Measurements from ENCODE around the gene IL25. TPM values are rescaled to one million over a fixed set of nuclear protein-coding genes. Genes with fewer than 3 reads are reported as not detected.
"Not testable (repeated sequence)": the region's sequence is repeated elsewhere in the genome, so short reads cannot be mapped to it uniquely, and the experiment has no call there.

Gene IL25
- total and polyA plus RNA-seq, 5 experiments from 2014 or later = not detected

- POLR2A ChIA-PET = interaction anchor here (0.7 kb wide), 1 partner anchor 317 kb away, joined by 3 read pairs; no protein-coding TSS in a partner anchor
- Mint-ChIP-seq H3K27me3 (peaks cover 2 to 19% (median 6%) of the 10 kb centered on the region in 5 donors), H3K4me1 (peaks cover 0 to 3% (median 0%) of the 10 kb centered on the region in 4 donors), H3K27ac (no peak overlapping the region), H3K4me3 (no peak overlapping the region), H3K36me3 (no peaks in the 10 kb centered on the region), H3K9me3 (no peaks in the 10 kb centered on the region)
- no peak for DNase-seq
- ATAC-seq = no peak
Observed at GRCh38 chr14:23388996-23389395, 16.4 kb downstream of the IL25 start.

GRCh38 chr14:23389396-23389795, 16.8 kb downstream of the IL25 start:
- peaks cover 2 to 19% (median 6%) of the 10 kb centered on the region in 5 donors for H3K27me3 Mint-ChIP-seq
- DNase-seq (no peak), ATAC-seq (no peak)
- no peaks in the 10 kb centered on the region for H3K9me3 Mint-ChIP-seq
- H3K4me1 Mint-ChIP-seq = peaks cover 0 to 3% (median 0%) of the 10 kb centered on the region in 4 donors
- H3K27ac Mint-ChIP-seq = no peak overlapping the region
- POLR2A ChIA-PET = interaction anchor here (0.7 kb wide), 1 partner anchor 318 kb away, joined by 3 read pairs; no protein-coding TSS in a partner anchor
- no peaks in the 10 kb centered on the region for H3K36me3 Mint-ChIP-seq
- H3K4me3 Mint-ChIP-seq = no peak overlapping the region

GRCh38 chr14:23389871-23390270, 17.3 kb downstream of the IL25 start:
- H3K36me3 Mint-ChIP-seq, H3K4me3 Mint-ChIP-seq, DNase-seq, H3K9me3 Mint-ChIP-seq, H3K4me1 Mint-ChIP-seq, H3K27ac Mint-ChIP-seq, ATAC-seq: not testable (repeated sequence)
- POLR2A ChIA-PET = interaction anchor here (0.7 kb wide), 1 partner anchor 318 kb away, joined by 3 read pairs; no protein-coding TSS in a partner anchor
- peaks cover 2 to 19% (median 7%) of the 10 kb centered on the region in 5 donors for H3K27me3 Mint-ChIP-seq

GRCh38 chr14:23392613-23393012, 20.0 kb downstream of the IL25 start:
- POLR2A ChIA-PET = no interaction called here
- ATAC-seq (no peak), DNase-seq (no peak)
- Mint-ChIP-seq H3K4me1 (peaks cover 0 to 3% (median 0%) of the 10 kb centered on the region in 4 donors), H3K36me3 (no peaks in the 10 kb centered on the region), H3K4me3 (no peak overlapping the region), H3K27ac (peak overlapping the region in 1 of 10 donors; percentile 6), H3K9me3 (no peaks in the 10 kb centered on the region), H3K27me3 (peaks cover 2 to 19% (median 7%) of the 10 kb centered on the region in 5 donors)

GRCh38 chr14:23396126-23396525, 23.5 kb downstream of the IL25 start:
- ATAC-seq = no peak
- H3K27me3 Mint-ChIP-seq = peaks cover 0 to 7% (median 4%) of the 10 kb centered on the region in 5 donors
- no peak for DNase-seq
- H3K27ac Mint-ChIP-seq = no peak overlapping the region
- H3K4me3 Mint-ChIP-seq = no peak overlapping the region
- H3K36me3 Mint-ChIP-seq = no peaks in the 10 kb centered on the region
- H3K4me1 Mint-ChIP-seq = no peaks in the 10 kb centered on the region
- H3K9me3 Mint-ChIP-seq = no peaks in the 10 kb centered on the region
- POLR2A ChIA-PET = no interaction called here

- ATAC-seq = no peak
- Mint-ChIP-seq H3K36me3 (no peaks in the 10 kb centered on the region), H3K4me3 (no peak overlapping the region), H3K9me3 (no peaks in the 10 kb centered on the region), H3K27me3 (peaks cover 0 to 12% (median 4%) of the 10 kb centered on the region in 5 donors), H3K4me1 (no peaks in the 10 kb centered on the region), H3K27ac (no peak overlapping the region)
- peak in 1 of 10 donors; percentile 48 for DNase-seq
- POLR2A ChIA-PET = no interaction called here
Observed at GRCh38 chr14:23396781-23397407, 24.3 kb downstream of the IL25 start.

- H3K4me1 Mint-ChIP-seq = no peaks in the 10 kb centered on the region
- no peak overlapping the region for H3K4me3 Mint-ChIP-seq
- POLR2A ChIA-PET = no interaction called here
- H3K36me3 Mint-ChIP-seq = no peaks in the 10 kb centered on the region
- H3K27me3 Mint-ChIP-seq = peaks cover 3 to 17% (median 9%) of the 10 kb centered on the region in 5 donors
- no peaks in the 10 kb centered on the region for H3K9me3 Mint-ChIP-seq
- H3K27ac Mint-ChIP-seq = no peak overlapping the region
- ATAC-seq (no peak), DNase-seq (peak in 1 of 10 donors; percentile 53)
Observed at GRCh38 chr14:23398348-23398747, 25.7 kb downstream of the IL25 start.

GRCh38 chr14:23399136-23399535, 26.5 kb downstream of the IL25 start:
- Mint-ChIP-seq H3K9me3 (no peaks in the 10 kb centered on the region), H3K4me3 (no peak overlapping the region), H3K4me1 (no peaks in the 10 kb centered on the region), H3K36me3 (no peaks in the 10 kb centered on the region), H3K27me3 (peaks cover 3 to 17% (median 14%) of the 10 kb centered on the region in 5 donors), H3K27ac (peak overlapping the region in 1 of 10 donors; percentile 41)
- ATAC-seq (no peak), DNase-seq (no peak)
- POLR2A ChIA-PET = no interaction called here

- no peak overlapping the region for H3K4me3 Mint-ChIP-seq
- H3K27me3 Mint-ChIP-seq = peaks cover 3 to 16% (median 14%) of the 10 kb centered on the region in 5 donors
- H3K36me3 Mint-ChIP-seq = no peaks in the 10 kb centered on the region
- H3K27ac Mint-ChIP-seq = no peak overlapping the region
- no peaks in the 10 kb centered on the region for H3K9me3 Mint-ChIP-seq
- DNase-seq (peak in 1 of 10 donors; percentile 35), ATAC-seq (no peak)
- POLR2A ChIA-PET = no interaction called here
- H3K4me1 Mint-ChIP-seq = no peaks in the 10 kb centered on the region
Observed at GRCh38 chr14:23399591-23399990, 27.0 kb downstream of the IL25 start.

- H3K4me1 Mint-ChIP-seq, H3K9me3 Mint-ChIP-seq, H3K27ac Mint-ChIP-seq, ATAC-seq, POLR2A ChIA-PET, H3K36me3 Mint-ChIP-seq, H3K4me3 Mint-ChIP-seq: not testable (repeated sequence)
- peaks cover 3 to 21% (median 19%) of the 10 kb centered on the region in 5 donors for H3K27me3 Mint-ChIP-seq
- peak in 1 of 10 donors; percentile 35 for DNase-seq
Observed at GRCh38 chr14:23400496-23401149, 28.0 kb downstream of the IL25 start.

GRCh38 chr14:23401291-23401690, 28.7 kb downstream of the IL25 start:
- H3K36me3 Mint-ChIP-seq = no peaks in the 10 kb centered on the region

GRCh38 chr14:23402296-23403138, 29.9 kb downstream of the IL25 start:
- Mint-ChIP-seq H3K9me3 (no peaks in the 10 kb centered on the region), H3K4me3 (no peak overlapping the region), H3K27ac (peak overlapping the region in 2 of 10 donors; percentile 21 to 70), H3K4me1 (peaks cover 0 to 8% (median 2%) of the 10 kb centered on the region in 4 donors), H3K36me3 (no peaks in the 10 kb centered on the region), H3K27me3 (peaks cover 4 to 24% (median 19%) of the 10 kb centered on the region in 5 donors)
- POLR2A ChIA-PET = no interaction called here
- ATAC-seq (no peak), DNase-seq (peak in 1 of 10 donors; percentile 50)

More at GRCh38 chr14:23401291-23401690, 28.7 kb downstream of the IL25 start:
- no peak overlapping the region for H3K4me3 Mint-ChIP-seq
- peaks cover 3 to 21% (median 19%) of the 10 kb centered on the region in 5 donors for H3K27me3 Mint-ChIP-seq
- H3K4me1 Mint-ChIP-seq = peaks cover 0 to 5% (median under 1%) of the 10 kb centered on the region in 4 donors
- ATAC-seq (no peak), DNase-seq (peak in 1 of 10 donors; percentile 8)
- POLR2A ChIA-PET = no interaction called here
- H3K9me3 Mint-ChIP-seq = no peaks in the 10 kb centered on the region
- peak overlapping the region in 1 of 10 donors; percentile 43 for H3K27ac Mint-ChIP-seq

GRCh38 chr14:23403139-23403438, 30.5 kb downstream of the IL25 start:
- POLR2A ChIA-PET = no interaction called here
- Mint-ChIP-seq H3K4me3 (no peak overlapping the region), H3K27me3 (peaks cover 7 to 24% (median 20%) of the 10 kb centered on the region in 5 donors), H3K4me1 (peaks cover 0 to 8% (median 2%) of the 10 kb centered on the region in 4 donors), H3K36me3 (no peaks in the 10 kb centered on the region), H3K9me3 (no peaks in the 10 kb centered on the region), H3K27ac (peak overlapping the region in 1 of 10 donors; percentile 70)
- ATAC-seq = no peak
- DNase-seq = peak in 1 of 10 donors; percentile 53
